ENCODE measurements around the gene PPP1R7.
A peak's percentile ranks its signal among the peaks of the same experiment; 100 is the strongest.
"Not testable (repeated sequence)": the region's sequence is repeated elsewhere in the genome, so short reads cannot be mapped to it uniquely, and the experiment has no call there.

PPP1R7 gene

GRCh38 chr2:241149925-241150659, at the start of gene PPP1R7:
TSS of gene PPP1R7 (plus strand) at chr2:241150467. CDS start at chr2:241150496, 29 bp downstream.
- DNase-seq, result peak; percentile 92

- peak; percentile 80 for DNase-seq
These were observed 47.9 kb upstream of the PPP1R7 start, which contains the start of gene MTERF4 for GRCh38 chr2:241102239-241102803. TSS of gene MTERF4 (minus strand) at chr2:241102287. CDS start at chr2:241102273, 14 bp downstream.

- no peak for DNase-seq
These were observed 47.1 kb upstream of the PPP1R7 start for GRCh38 chr2:241103176-241103595.

- DNase-seq, result not testable (repeated sequence)
These were observed 45.7 kb upstream of the PPP1R7 start for GRCh38 chr2:241104611-241105010.

GRCh38 chr2:241105641-241106040, 44.6 kb upstream of the PPP1R7 start:
- DNase-seq, result no peak

- no peak for DNase-seq
These were observed 43.1 kb upstream of the PPP1R7 start for GRCh38 chr2:241107031-241107783.

- DNase-seq, result no peak
These were observed 41.7 kb upstream of the PPP1R7 start for GRCh38 chr2:241108271-241109209.

GRCh38 chr2:241109210-241110088, 40.8 kb upstream of the PPP1R7 start:
- DNase-seq, result no peak

- no peak for DNase-seq
These were observed 40.1 kb upstream of the PPP1R7 start for GRCh38 chr2:241110089-241110606.

- DNase-seq, result no peak
These were observed 39.4 kb upstream of the PPP1R7 start for GRCh38 chr2:241110607-241111439.

GRCh38 chr2:241111440-241111805, 38.8 kb upstream of the PPP1R7 start:
- no peak for DNase-seq

GRCh38 chr2:241112046-241112445, 38.2 kb upstream of the PPP1R7 start:
- DNase-seq, result no peak

GRCh38 chr2:241112592-241112991, 37.7 kb upstream of the PPP1R7 start:
- DNase-seq, result no peak

GRCh38 chr2:241114836-241115235, 35.4 kb upstream of the PPP1R7 start:
- no peak for DNase-seq

- no peak for DNase-seq
These were observed 34.9 kb upstream of the PPP1R7 start for GRCh38 chr2:241115361-241115760.

- no peak for DNase-seq
These were observed 33.4 kb upstream of the PPP1R7 start for GRCh38 chr2:241116606-241117560.

GRCh38 chr2:241118737-241119505, 31.3 kb upstream of the PPP1R7 start:
- no peak for DNase-seq

- DNase-seq, result no peak
These were observed 29.8 kb upstream of the PPP1R7 start for GRCh38 chr2:241120440-241120839.
